ENCODE data around the gene ARHGAP4.

ARHGAP4 gene

GRCh38 chrX:153871451-153871850 is 54.6 kb downstream of the ARHGAP4 start:
- Histone ChIP-seq H3K9ac (ENCODE audit: insufficient read length) (no peak overlapping the region), H3K27ac (no peak overlapping the region), H3K4me3 (no peak overlapping the region), H3K9me3 (ENCODE audit: low read depth, low read length) (no peaks in the 10 kb centered on the region), H3K36me3 (ENCODE audit: insufficient read depth, low read length) (no peaks in the 10 kb centered on the region)
- TF ChIP-seq POLR2AphosphoS5 (IDR thresholded peaks at IDR 0.05; ENCODE audit: borderline replicate concordance, low read depth, low read length) (no peak), EZH2 (IDR thresholded peaks at IDR 0.05) (no peak), FOXP2 (optimal IDR thresholded peaks at IDR 0.05; ENCODE audit: control extremely low read depth, extremely low read length, insufficient read depth) (no peak)
- no peak for DNase-seq (ENCODE audit: low read depth, low spot score)

GRCh38 chrX:153870791-153871360 is 55.2 kb downstream of the ARHGAP4 start:
- no peak for DNase-seq (ENCODE audit: low read depth, low spot score)
- H3K9ac ChIP-seq (ENCODE audit: insufficient read length): no peak overlapping the region
- no peak overlapping the region for H3K4me3 ChIP-seq
- H3K36me3 ChIP-seq (ENCODE audit: insufficient read depth, low read length): no peaks in the 10 kb centered on the region
- H3K27ac ChIP-seq: no peak overlapping the region
- TF ChIP-seq FOXP2 (optimal IDR thresholded peaks at IDR 0.05; ENCODE audit: control extremely low read depth, extremely low read length, insufficient read depth) (no peak), EZH2 (IDR thresholded peaks at IDR 0.05) (no peak), POLR2AphosphoS5 (IDR thresholded peaks at IDR 0.05; ENCODE audit: borderline replicate concordance, low read depth, low read length) (no peak)
- no peaks in the 10 kb centered on the region for H3K9me3 ChIP-seq (ENCODE audit: low read depth, low read length)

DNA sequence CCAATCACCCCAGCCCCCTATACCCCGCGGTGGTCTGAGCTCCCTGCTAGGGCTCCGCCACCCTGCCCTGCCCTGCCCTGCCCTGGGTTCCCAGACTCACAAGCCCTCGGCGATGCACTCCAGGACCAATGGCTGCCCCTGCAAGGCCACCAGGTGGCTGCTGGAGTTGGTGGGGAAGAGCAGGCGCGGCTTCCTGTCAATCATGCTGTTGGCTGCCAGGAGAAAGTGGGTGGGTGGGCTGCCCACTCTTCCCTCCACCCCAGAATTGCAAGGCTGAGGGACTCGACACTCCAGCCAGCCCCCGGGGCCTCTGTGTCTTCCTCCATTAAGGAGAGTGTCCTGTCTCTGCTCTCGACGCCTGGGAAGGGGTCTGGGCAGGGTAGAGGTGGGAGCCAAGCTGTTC is 55.8 kb downstream of the ARHGAP4 start:
- H3K9ac ChIP-seq (ENCODE audit: insufficient read length): no peak overlapping the region
- TF ChIP-seq POLR2AphosphoS5 (IDR thresholded peaks at IDR 0.05; ENCODE audit: borderline replicate concordance, low read depth, low read length) (no peak), FOXP2 (optimal IDR thresholded peaks at IDR 0.05; ENCODE audit: control extremely low read depth, extremely low read length, insufficient read depth) (no peak), EZH2 (IDR thresholded peaks at IDR 0.05) (no peak)
- H3K9me3 ChIP-seq (ENCODE audit: low read depth, low read length): no peaks in the 10 kb centered on the region
- DNase-seq (ENCODE audit: low read depth, low spot score): no peak
- no peak overlapping the region for H3K4me3 ChIP-seq
- no peak overlapping the region for H3K27ac ChIP-seq
- no peaks in the 10 kb centered on the region for H3K36me3 ChIP-seq (ENCODE audit: insufficient read depth, low read length)

DNA sequence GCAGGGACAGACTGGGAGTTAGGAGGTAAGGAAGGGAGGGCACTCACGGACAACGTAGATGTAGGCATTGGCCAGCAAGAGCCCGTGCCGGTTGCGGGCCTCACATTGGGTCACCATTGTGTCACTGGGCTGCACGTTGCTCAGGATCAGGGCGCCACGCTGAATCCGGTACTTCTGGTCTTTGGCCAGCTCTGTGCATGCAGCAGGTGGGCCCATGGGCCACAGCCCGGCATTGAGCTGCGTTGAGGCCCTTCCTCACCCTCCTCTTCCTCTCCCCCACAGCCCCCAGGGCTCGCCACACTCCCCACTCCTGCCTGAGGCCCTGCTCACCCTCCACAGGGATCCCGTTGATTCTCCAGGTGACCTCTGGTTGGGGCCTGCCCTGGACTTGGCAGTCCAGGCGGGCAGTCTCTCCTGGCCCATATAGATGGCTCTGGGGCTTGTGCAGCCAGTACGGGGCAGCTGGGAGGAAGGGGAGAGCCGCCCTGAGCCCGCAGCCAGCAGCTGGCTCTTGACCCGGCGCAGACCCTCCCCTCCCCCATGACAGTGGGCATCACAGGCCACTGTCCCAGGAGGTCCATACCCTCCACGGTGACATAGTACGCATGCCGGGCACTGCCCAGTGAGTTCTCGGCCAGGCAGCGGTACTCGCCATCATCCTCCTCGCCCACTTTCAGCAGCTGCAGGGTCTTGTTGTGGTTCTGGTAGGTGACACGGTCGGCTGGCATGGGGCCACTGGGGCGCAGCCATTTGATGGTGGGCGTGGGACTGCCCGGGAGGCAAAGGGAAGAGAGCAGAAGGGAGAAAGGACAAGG is 56.4 kb downstream of the ARHGAP4 start:
- H3K9me3 ChIP-seq (ENCODE audit: low read depth, low read length): no peaks in the 10 kb centered on the region
- H3K36me3 ChIP-seq (ENCODE audit: insufficient read depth, low read length): no peaks in the 10 kb centered on the region
- H3K9ac ChIP-seq (ENCODE audit: insufficient read length): no peak overlapping the region
- H3K27ac ChIP-seq: no peak overlapping the region
- TF ChIP-seq FOXP2 (optimal IDR thresholded peaks at IDR 0.05; ENCODE audit: control extremely low read depth, extremely low read length, insufficient read depth) (no peak), POLR2AphosphoS5 (IDR thresholded peaks at IDR 0.05; ENCODE audit: borderline replicate concordance, low read depth, low read length) (no peak), EZH2 (IDR thresholded peaks at IDR 0.05) (no peak)
- DNase-seq (ENCODE audit: low read depth, low spot score): no peak
- H3K4me3 ChIP-seq: no peak overlapping the region

GRCh38 chrX:153868576-153869472 is 57.2 kb downstream of the ARHGAP4 start:
- Histone ChIP-seq H3K9ac (ENCODE audit: insufficient read length) (no peak overlapping the region), H3K9me3 (ENCODE audit: low read depth, low read length) (no peaks in the 10 kb centered on the region), H3K4me3 (no peak overlapping the region), H3K36me3 (ENCODE audit: insufficient read depth, low read length) (no peaks in the 10 kb centered on the region), H3K27ac (no peak overlapping the region)
- DNase-seq (ENCODE audit: low read depth, low spot score): no peak
- TF ChIP-seq POLR2AphosphoS5 (IDR thresholded peaks at IDR 0.05; ENCODE audit: borderline replicate concordance, low read depth, low read length): no peak
- TF ChIP-seq EZH2 (IDR thresholded peaks at IDR 0.05): no peak
- TF ChIP-seq FOXP2 (optimal IDR thresholded peaks at IDR 0.05; ENCODE audit: control extremely low read depth, extremely low read length, insufficient read depth): no peak

DNA sequence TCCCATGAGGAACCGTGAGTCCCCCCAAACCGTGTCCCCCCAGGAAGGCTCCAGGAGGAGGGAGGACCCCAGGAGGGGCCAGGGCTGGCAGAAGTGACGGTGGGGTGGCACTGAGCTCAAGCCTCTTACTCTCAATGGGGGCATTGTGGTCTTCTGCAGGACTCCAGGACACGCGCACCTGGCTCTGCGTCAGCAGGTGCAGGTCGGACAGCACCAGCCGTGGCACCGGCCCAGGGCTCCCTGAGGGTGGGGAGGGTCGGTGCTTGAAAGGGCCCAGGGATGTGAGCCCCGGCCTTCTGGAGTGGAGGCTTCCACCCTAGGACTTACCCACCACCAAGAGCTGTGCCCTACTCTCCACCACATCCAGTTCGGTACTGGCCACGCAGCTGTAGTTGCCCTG is 58.4 kb downstream of the ARHGAP4 start:
- Histone ChIP-seq H3K9ac (ENCODE audit: insufficient read length) (no peak overlapping the region), H3K4me3 (no peak overlapping the region), H3K9me3 (ENCODE audit: low read depth, low read length) (no peaks in the 10 kb centered on the region), H3K36me3 (ENCODE audit: insufficient read depth, low read length) (no peaks in the 10 kb centered on the region), H3K27ac (no peak overlapping the region)
- no peak for DNase-seq (ENCODE audit: low read depth, low spot score)
- TF ChIP-seq EZH2 (IDR thresholded peaks at IDR 0.05): no peak
- TF ChIP-seq FOXP2 (optimal IDR thresholded peaks at IDR 0.05; ENCODE audit: control extremely low read depth, extremely low read length, insufficient read depth): no peak
- TF ChIP-seq POLR2AphosphoS5 (IDR thresholded peaks at IDR 0.05; ENCODE audit: borderline replicate concordance, low read depth, low read length): no peak

- Histone ChIP-seq H3K4me3 (no peak overlapping the region), H3K36me3 (ENCODE audit: insufficient read depth, low read length) (no peaks in the 10 kb centered on the region), H3K27ac (no peak overlapping the region), H3K9me3 (ENCODE audit: low read depth, low read length) (no peaks in the 10 kb centered on the region), H3K9ac (ENCODE audit: insufficient read length) (no peak overlapping the region)
- TF ChIP-seq POLR2AphosphoS5 (IDR thresholded peaks at IDR 0.05; ENCODE audit: borderline replicate concordance, low read depth, low read length): no peak
- no peak for TF ChIP-seq EZH2 (IDR thresholded peaks at IDR 0.05)
- TF ChIP-seq FOXP2 (optimal IDR thresholded peaks at IDR 0.05; ENCODE audit: control extremely low read depth, extremely low read length, insufficient read depth): no peak
- DNase-seq (ENCODE audit: low read depth, low spot score): no peak
These were observed 58.9 kb downstream of the ARHGAP4 start for GRCh38 chrX:153867139-153867538.
